GM12864 (cell line): ENCODE data around the gene OR5K2.

Source experiments
- DNase-seq: peaks from one replicate; pipeline ENCODE4 v3.0.0-alpha.2; 2011; ENCODE audit warnings: low read depth
- H3K4me3 ChIP-seq: 2 replicates; pipeline ENCODE4 v1.5.1; 2011; ENCODE audit warnings: mild to moderate bottlenecking, low read depth, low read length, control low read depth
- CTCF ChIP-seq: IDR thresholded peaks from 2 replicates; pipeline ENCODE4 v1.5.1; 2011; ENCODE audit warnings: low read depth, mild to moderate bottlenecking, moderate library complexity, low read length, control low read depth, inconsistent platforms; ENCODE audit errors: missing control alignments

Gene OR5K2

GRCh38 chr3:98504539-98504938 is 7.1 kb downstream of the OR5K2 start:
- no peak overlapping the region for H3K4me3 ChIP-seq
- TF ChIP-seq CTCF, result no peak
- DNase-seq, result no peak

DNA sequence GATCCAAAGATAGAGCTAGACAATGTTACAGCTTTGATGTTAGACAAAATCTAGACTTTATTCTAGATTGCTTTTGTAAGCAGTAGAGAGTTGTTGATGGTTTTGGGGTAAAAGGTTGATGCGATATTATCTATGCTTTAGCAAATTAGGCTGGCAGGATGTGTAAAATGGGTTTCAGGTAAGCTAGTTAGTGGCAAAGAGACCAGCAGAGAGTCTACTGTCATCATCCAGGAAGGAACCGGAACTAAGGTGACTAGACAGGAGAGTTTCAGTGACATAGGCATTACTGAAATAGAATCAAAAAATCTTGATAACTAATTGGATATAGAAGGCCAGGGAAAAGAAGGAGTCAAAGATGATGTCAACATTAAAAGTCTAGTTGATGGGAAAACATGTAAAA is 11.1 kb downstream of the OR5K2 start:
- no peak for DNase-seq
- TF ChIP-seq CTCF, result no peak
- H3K4me3 ChIP-seq, result no peak overlapping the region

- no peak overlapping the region for H3K4me3 ChIP-seq
- no peak for TF ChIP-seq CTCF
- no peak for DNase-seq
Measured at GRCh38 chr3:98512576-98512975, 15.1 kb downstream of the OR5K2 start.

DNA sequence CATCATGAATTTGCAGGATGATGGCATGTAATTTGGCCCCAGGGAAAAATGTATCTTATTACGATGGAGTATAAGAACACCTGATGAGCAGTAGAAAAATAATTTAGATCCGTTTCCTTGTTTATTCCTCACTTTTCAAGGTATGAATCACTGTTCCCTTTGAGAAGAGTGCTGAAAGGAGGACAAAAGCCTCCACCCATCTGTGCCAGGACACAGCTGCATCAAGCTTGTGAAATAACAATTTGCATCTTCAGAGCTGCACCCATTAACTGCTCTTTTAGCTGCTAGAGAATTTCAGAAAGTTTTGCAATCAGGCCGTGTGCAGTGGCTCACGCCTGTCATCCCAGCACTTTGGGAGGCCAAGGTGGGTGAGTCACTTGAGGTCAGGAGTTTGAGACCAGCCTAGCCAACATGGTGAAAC is 15.6 kb downstream of the OR5K2 start:
- no peak overlapping the region for H3K4me3 ChIP-seq
- DNase-seq, result no peak
- TF ChIP-seq CTCF, result no peak

GRCh38 chr3:98513736-98514135 is 16.3 kb downstream of the OR5K2 start:
- H3K4me3 ChIP-seq, result no peak overlapping the region
- DNase-seq, result no peak
- TF ChIP-seq CTCF, result no peak

GRCh38 chr3:98514948-98515347 is 17.5 kb downstream of the OR5K2 start:
- H3K4me3 ChIP-seq, result no peak overlapping the region
- no peak for TF ChIP-seq CTCF
- no peak for DNase-seq

GRCh38 chr3:98518816-98519215 is 21.3 kb downstream of the OR5K2 start:
- H3K4me3 ChIP-seq, result no peak overlapping the region

More at GRCh38 chr3:98518816-98519215, 21.3 kb downstream of the OR5K2 start:
- DNase-seq, result no peak
- TF ChIP-seq CTCF, result no peak
